ENCODE results near the gene LRRN4CL. TPM values are rescaled to one million over a fixed set of nuclear protein-coding genes. Genes with fewer than 3 reads are reported as not detected.
"Not testable (repeated sequence)": the region's sequence is repeated elsewhere in the genome, so short reads cannot be mapped to it uniquely, and the experiment has no call there.

LRRN4CL gene
- total and polyA plus RNA-seq, 5 donors, result 1.4 to 3.3 (median 2.9) TPM

GRCh38 chr11:62656796-62657429, 32.4 kb downstream of the LRRN4CL start:
- H3K4me1 ChIP-seq (ENCODE audit: control insufficient read depth, insufficient read depth, low read length), result no peaks in the 10 kb centered on the region
- WGBS, result 52% methylated on average over 5 of the region's 5 CpGs

GRCh38 chr11:62654297-62654696, 35.0 kb downstream of the LRRN4CL start:
- WGBS, result 89% methylated on average over 11 of the region's 11 CpGs
- no peak for ATAC-seq
- no peak overlapping the region for H3K27ac ChIP-seq (ENCODE audit: low read length)
- H3K4me1 ChIP-seq (ENCODE audit: control insufficient read depth, insufficient read depth, low read length), result no peaks in the 10 kb centered on the region
- DNase-seq, result no peak
- intact Hi-C loops (cut with DNase I), result loop anchor here in 1 of 4 donors (10.0 kb wide), 1 partner anchor 59 kb away; the partner anchor contains the start of gene TUT1
- no peak overlapping the region for H3K4me3 ChIP-seq (ENCODE audit: low read length)
- H3K9me3 ChIP-seq (ENCODE audit: control insufficient read depth, low read length), result no peaks in the 10 kb centered on the region
- no peaks in the 10 kb centered on the region for H3K27me3 ChIP-seq (ENCODE audit: control insufficient read depth, insufficient read depth)

More at GRCh38 chr11:62656796-62657429, 32.4 kb downstream of the LRRN4CL start:
- no peak for DNase-seq
- no peak overlapping the region for H3K27ac ChIP-seq (ENCODE audit: low read length)
- H3K4me3 ChIP-seq (ENCODE audit: low read length), result no peak overlapping the region
- H3K27me3 ChIP-seq (ENCODE audit: control insufficient read depth, insufficient read depth), result no peaks in the 10 kb centered on the region
- ATAC-seq, result no peak
- no peaks in the 10 kb centered on the region for H3K9me3 ChIP-seq (ENCODE audit: control insufficient read depth, low read length)
- intact Hi-C loops (cut with DNase I), result loop anchor here in 1 of 4 donors (10.0 kb wide), 1 partner anchor 62 kb away; the partner anchor contains the start of gene TUT1

- 37% methylated on average over 16 of the region's 16 CpGs for WGBS
- intact Hi-C loops (cut with DNase I), result loop anchor here in 1 of 4 donors (10.0 kb wide), 1 partner anchor 58 kb away; the partner anchor contains the start of gene TUT1
- Histone ChIP-seq H3K4me1 (ENCODE audit: control insufficient read depth, insufficient read depth, low read length) (no peaks in the 10 kb centered on the region), H3K9me3 (ENCODE audit: control insufficient read depth, low read length) (no peaks in the 10 kb centered on the region), H3K4me3 (ENCODE audit: low read length) (peak overlapping the region; percentile 94), H3K27ac (ENCODE audit: low read length) (peak overlapping the region; percentile 90), H3K27me3 (ENCODE audit: control insufficient read depth, insufficient read depth) (no peaks in the 10 kb centered on the region)
- no peak for DNase-seq
- ATAC-seq, result no peak
These were observed 36.9 kb downstream of the LRRN4CL start for GRCh38 chr11:62652161-62653006.

- not testable (repeated sequence) for ATAC-seq; H3K9me3 ChIP-seq (ENCODE audit: control insufficient read depth, low read length); H3K4me3 ChIP-seq (ENCODE audit: low read length); H3K27me3 ChIP-seq (ENCODE audit: control insufficient read depth, insufficient read depth); H3K4me1 ChIP-seq (ENCODE audit: control insufficient read depth, insufficient read depth, low read length); DNase-seq; H3K27ac ChIP-seq (ENCODE audit: low read length)
- 94% methylated on average over 12 of the region's 12 CpGs for WGBS
- intact Hi-C loops (cut with DNase I), result loop anchor here in 1 of 4 donors (10.0 kb wide), 1 partner anchor 55 kb away; the partner anchor contains the start of gene TUT1
These were observed 39.0 kb downstream of the LRRN4CL start for GRCh38 chr11:62650283-62650682.

GRCh38 chr11:62649486-62649885, 39.8 kb downstream of the LRRN4CL start:
- WGBS, result 90% methylated on average over 11 of the region's 11 CpGs
- H3K4me1 ChIP-seq (ENCODE audit: control insufficient read depth, insufficient read depth, low read length), result peaks cover 3% of the 10 kb centered on the region

GRCh38 chr11:62648967-62649364, 40.4 kb downstream of the LRRN4CL start:
- intact Hi-C loops (cut with DNase I), result no loop called here
- Histone ChIP-seq H3K27ac (ENCODE audit: low read length) (no peak overlapping the region), H3K4me3 (ENCODE audit: low read length) (no peak overlapping the region), H3K27me3 (ENCODE audit: control insufficient read depth, insufficient read depth) (no peaks in the 10 kb centered on the region), H3K9me3 (ENCODE audit: control insufficient read depth, low read length) (no peaks in the 10 kb centered on the region), H3K4me1 (ENCODE audit: control insufficient read depth, insufficient read depth, low read length) (peaks cover 3% of the 10 kb centered on the region)
- no peak for ATAC-seq
- peak in 1 of 3 donors; percentile 61 for DNase-seq
- WGBS, result 85% methylated on average over 11 of the region's 11 CpGs

More at GRCh38 chr11:62649486-62649885, 39.8 kb downstream of the LRRN4CL start:
- DNase-seq, result no peak
- H3K4me3 ChIP-seq (ENCODE audit: low read length), result no peak overlapping the region
- no peak overlapping the region for H3K27ac ChIP-seq (ENCODE audit: low read length)
- intact Hi-C loops (cut with DNase I), result no loop called here
- no peak for ATAC-seq
- no peaks in the 10 kb centered on the region for H3K9me3 ChIP-seq (ENCODE audit: control insufficient read depth, low read length)
- H3K27me3 ChIP-seq (ENCODE audit: control insufficient read depth, insufficient read depth), result no peaks in the 10 kb centered on the region

GRCh38 chr11:62648185-62648966, 41.0 kb downstream of the LRRN4CL start:
- DNase-seq, result peak in 1 of 3 donors; percentile 58
- peaks cover 3% of the 10 kb centered on the region for H3K4me1 ChIP-seq (ENCODE audit: control insufficient read depth, insufficient read depth, low read length)
- H3K27ac ChIP-seq (ENCODE audit: low read length), result no peak overlapping the region
- ATAC-seq, result no peak
- intact Hi-C loops (cut with DNase I), result no loop called here
- H3K4me3 ChIP-seq (ENCODE audit: low read length), result no peak overlapping the region
- H3K27me3 ChIP-seq (ENCODE audit: control insufficient read depth, insufficient read depth), result no peaks in the 10 kb centered on the region
- no peaks in the 10 kb centered on the region for H3K9me3 ChIP-seq (ENCODE audit: control insufficient read depth, low read length)
- WGBS, result 88% methylated on average over 24 of the region's 24 CpGs

- Histone ChIP-seq H3K27ac (ENCODE audit: low read length) (no peak overlapping the region), H3K27me3 (ENCODE audit: control insufficient read depth, insufficient read depth) (no peaks in the 10 kb centered on the region), H3K4me3 (ENCODE audit: low read length) (no peak overlapping the region), H3K4me1 (ENCODE audit: control insufficient read depth, insufficient read depth, low read length) (peaks cover 3% of the 10 kb centered on the region), H3K9me3 (ENCODE audit: control insufficient read depth, low read length) (no peaks in the 10 kb centered on the region)
- DNase-seq (no peak), ATAC-seq (no peak)
- intact Hi-C loops (cut with DNase I), result no loop called here
- WGBS, result 80% methylated on average over 6 of the region's 6 CpGs
These were observed 41.7 kb downstream of the LRRN4CL start for GRCh38 chr11:62647609-62648005.

- 61% methylated on average over 32 of the region's 32 CpGs for whole genome bisulfite sequencing
These were observed 42.3 kb downstream of the LRRN4CL start for GRCh38 chr11:62646825-62647608.

More at GRCh38 chr11:62646825-62647608, 42.3 kb downstream of the LRRN4CL start:
- ATAC-seq (peak; percentile 1 to 2), DNase-seq (peak in 2 of 3 donors; percentile 63 to 69)
- no peaks in the 10 kb centered on the region for H3K9me3 ChIP-seq (ENCODE audit: control insufficient read depth, low read length)
- no peak overlapping the region for H3K4me3 ChIP-seq (ENCODE audit: low read length)
- H3K27ac ChIP-seq (ENCODE audit: low read length), result no peak overlapping the region
- intact Hi-C loops (cut with DNase I), result no loop called here
- no peaks in the 10 kb centered on the region for H3K27me3 ChIP-seq (ENCODE audit: control insufficient read depth, insufficient read depth)
- peaks cover 3% of the 10 kb centered on the region for H3K4me1 ChIP-seq (ENCODE audit: control insufficient read depth, insufficient read depth, low read length)

All from right cardiac atrium (tissue), 5 donors.